WTC11 (cell line): Measurements from ENCODE around the gene RUFY2. TPM values are rescaled to one million over a fixed set of nuclear protein-coding genes. Genes with fewer than 3 reads are reported as not detected.

ENCODE experiments used
- ATAC-seq: fragments of 200-7000 bp; cut with Tn5 transposase; 2 replicates; pipeline ENCODE4 v1.10.0; 2021; ENCODE audit warnings: mild to moderate bottlenecking, moderate library complexity
- CTCF ChIA-PET: fragments of 300-600 bp; sonication (Branson Sonifier 250); formaldehyde crosslinking; loops from one replicate; lab custom pipeline; 2021; ENCODE audit warnings: antibody characterized with exemption; lab: Charles Lee
- POLR2A ChIA-PET: fragments of 350-600 bp; sonication (Branson Sonifier 250); formaldehyde crosslinking; loops from one replicate; lab custom pipeline; 2021; ENCODE audit warnings: antibody characterized with exemption; lab: Charles Lee
- DNase-seq: peaks from one replicate; pipeline ENCODE4 v3.0.0; 2021; ENCODE audit warnings: low spot score
- H3K27ac Mint-ChIP-seq: 2 replicates; pipeline ENCODE4 v1.8.0; 2021; ENCODE audit warnings: mixed read lengths
- H3K27me3 Mint-ChIP-seq: 2 replicates; pipeline ENCODE4 v1.8.0; 2021; ENCODE audit warnings: low read depth, mild to moderate bottlenecking, moderate library complexity, mixed read lengths
- H3K36me3 Mint-ChIP-seq: 2 replicates; pipeline ENCODE4 v1.8.0; 2021; ENCODE audit warnings: mixed read lengths
- H3K4me1 Mint-ChIP-seq: 2 replicates; pipeline ENCODE4 v1.8.0; 2022; ENCODE audit warnings: mixed read lengths
- H3K4me3 Mint-ChIP-seq: 2 replicates; pipeline ENCODE4 v1.8.0; 2021; ENCODE audit warnings: mild to moderate bottlenecking, moderate library complexity, mixed read lengths
- H3K9me3 Mint-ChIP-seq: 2 replicates; pipeline ENCODE4 v1.8.0; 2021; ENCODE audit warnings: mixed read lengths
- ATF3 ChIP-seq: sonication (generic); formaldehyde crosslinking; conservative IDR thresholded peaks from 2 replicates; pipeline ENCODE4 v1.8.1; 2022; ENCODE audit warnings: mild to moderate bottlenecking, missing genetic modification reagents
- CREM ChIP-seq: sonication (generic); formaldehyde crosslinking; IDR thresholded peaks from 2 replicates; pipeline ENCODE4 v1.8.1; 2022; ENCODE audit warnings: mild to moderate bottlenecking, missing genetic modification reagents, moderate library complexity
- CTCF ChIP-seq: fragments of 200-600 bp; IDR thresholded peaks from 2 replicates; pipeline ENCODE4 v1.8.0; 2022; ENCODE audit warnings: antibody characterized with exemption
- E2F4 ChIP-seq: sonication (generic); formaldehyde crosslinking; IDR thresholded peaks from 2 replicates; pipeline ENCODE4 v1.8.1; 2022; ENCODE audit warnings: low read depth, mild to moderate bottlenecking, moderate library complexity, missing genetic modification reagents, borderline replicate concordance
- FOXP1 ChIP-seq: sonication (generic); formaldehyde crosslinking; IDR thresholded peaks from 2 replicates; pipeline ENCODE4 v1.8.0; 2022; ENCODE audit warnings: missing genetic modification reagents, mild to moderate bottlenecking, moderate library complexity, borderline replicate concordance
- KAT7 ChIP-seq: sonication (generic); formaldehyde crosslinking; IDR thresholded peaks from 2 replicates; pipeline ENCODE4 v1.8.1; 2023; ENCODE audit warnings: missing genetic modification reagents, mild to moderate bottlenecking, borderline replicate concordance
- MLX ChIP-seq: sonication (generic); formaldehyde crosslinking; IDR thresholded peaks from 2 replicates; pipeline ENCODE4 v1.8.1; 2023; ENCODE audit warnings: mild to moderate bottlenecking, missing genetic modification reagents, moderate library complexity
- NR3C1 ChIP-seq: sonication (generic); formaldehyde crosslinking; conservative IDR thresholded peaks from 2 replicates; pipeline ENCODE4 v1.8.1; 2023; ENCODE audit warnings: low read depth, mild to moderate bottlenecking, missing genetic modification reagents
- OVOL2 ChIP-seq: fragments of 250-450 bp; sonication (Bioruptor Pico); IDR thresholded peaks from 2 replicates; pipeline ENCODE4 v1.9.0; 2021; ENCODE audit warnings: mild to moderate bottlenecking, borderline replicate concordance
- PRDM15 ChIP-seq: sonication (generic); formaldehyde crosslinking; IDR thresholded peaks from 2 replicates; pipeline ENCODE4 v1.8.0; 2022; ENCODE audit warnings: missing genetic modification reagents
- SMAD3 ChIP-seq: sonication (generic); formaldehyde crosslinking; IDR thresholded peaks from 2 replicates; pipeline ENCODE4 v1.8.0; 2022; ENCODE audit warnings: missing genetic modification reagents, mild to moderate bottlenecking, borderline replicate concordance
- TEAD1 ChIP-seq: sonication (generic); formaldehyde crosslinking; IDR thresholded peaks from 2 replicates; pipeline ENCODE4 v1.8.0; 2022; ENCODE audit warnings: mild to moderate bottlenecking, missing genetic modification reagents
- ZNF219 ChIP-seq: sonication (generic); formaldehyde crosslinking; IDR thresholded peaks from 2 replicates; pipeline ENCODE4 v1.8.0; 2023; ENCODE audit warnings: missing genetic modification reagents, mild to moderate bottlenecking, borderline replicate concordance
- ZNF317 ChIP-seq: sonication (generic); formaldehyde crosslinking; IDR thresholded peaks from 2 replicates; pipeline ENCODE4 v1.8.1; 2023; ENCODE audit warnings: low read depth, mild to moderate bottlenecking, moderate library complexity, missing genetic modification reagents, borderline replicate concordance
- ZNF416 ChIP-seq: fragments of 250-450 bp; sonication (Bioruptor Pico); IDR thresholded peaks from 2 replicates; pipeline ENCODE4 v1.9.0; 2021; ENCODE audit warnings: mild to moderate bottlenecking, inconsistent platforms
- total RNA-seq: library from RNA; stranded (reverse); gene quantifications from 3 replicates; pipeline ENCODE4 v1.2.3, GENCODE V29; 2021
- TF ChIP-seq, protein P1 (sequence below): sonication (generic); formaldehyde crosslinking; IDR thresholded peaks from 2 replicates; pipeline ENCODE4 v1.8.0; 2022; ENCODE audit warnings: mild to moderate bottlenecking, missing genetic modification reagents
- TF ChIP-seq, protein P2 (sequence below): sonication (generic); formaldehyde crosslinking; IDR thresholded peaks from 2 replicates; pipeline ENCODE4 v1.8.1; 2022; ENCODE audit warnings: low read depth, missing genetic modification reagents, borderline replicate concordance
- TF ChIP-seq, protein P3 (sequence below): sonication (generic); formaldehyde crosslinking; IDR thresholded peaks from 2 replicates; pipeline ENCODE4 v1.8.1; 2023; ENCODE audit warnings: mild to moderate bottlenecking, missing genetic modification reagents, moderate library complexity

Gene RUFY2
- total RNA-seq, 1 experiment from 2014 or later, result 10.3 TPM

DNA sequence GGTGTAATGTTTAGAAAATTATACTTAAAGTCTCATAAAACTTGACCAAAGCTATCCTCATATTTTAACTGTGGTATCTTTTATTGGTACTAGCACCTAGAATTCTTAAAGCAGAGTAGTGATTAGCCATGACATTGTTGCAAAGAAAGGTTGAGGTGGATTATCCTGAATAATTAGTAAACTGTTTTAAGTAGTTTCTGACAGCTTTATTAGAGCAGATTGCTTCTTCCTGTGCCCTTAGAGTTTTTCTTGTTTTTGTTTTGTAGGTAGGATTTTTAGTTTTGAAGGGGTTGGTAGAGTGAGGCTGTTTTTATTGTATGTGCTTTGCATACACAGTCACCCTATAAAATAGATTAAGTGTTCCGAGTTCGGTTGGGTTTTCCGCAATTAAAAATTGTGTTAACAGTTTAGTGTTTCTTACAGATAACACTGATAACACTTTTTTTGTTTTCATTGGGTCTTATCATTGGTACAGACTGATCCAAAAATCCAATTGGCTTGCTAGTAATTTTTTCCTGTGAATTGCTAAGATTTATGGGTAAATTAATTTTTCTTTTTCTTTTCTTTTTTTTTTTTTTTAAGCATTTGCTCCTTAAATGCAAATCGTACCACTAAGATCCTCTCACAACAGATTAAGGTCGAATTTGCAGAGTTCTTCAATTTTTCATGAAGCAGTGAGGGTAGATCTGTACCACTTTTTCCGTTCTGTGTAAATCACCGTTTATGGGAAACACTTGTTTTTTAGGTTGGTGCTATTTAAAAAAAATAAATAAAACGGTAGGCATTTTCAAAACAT lies 72.2 kb downstream of the RUFY2 start:
- peaks cover 55% of the 10 kb centered on the region for H3K36me3 Mint-ChIP-seq

More for the DNA sequence above, 72.2 kb downstream of the RUFY2 start:
- TF ChIP-seq PRDM15 (CRISPR knock-in tag) (no peak), TEAD1 (no peak), CREM (no peak), NR3C1 (CRISPR knock-in tag) (no peak), CTCF (no peak), ZNF416 (CRISPR knock-in tag) (no peak), SMAD3 (CRISPR knock-in tag) (no peak), KAT7 (no peak), ATF3 (CRISPR knock-in tag) (no peak), OVOL2 (CRISPR knock-in tag) (no peak), FOXP1 (CRISPR knock-in tag) (no peak), E2F4 (CRISPR knock-in tag) (no peak), MLX (CRISPR knock-in tag) (no peak), ZNF219 (CRISPR knock-in tag) (no peak), ZNF317 (CRISPR knock-in tag) (no peak)
- TF ChIP-seq, protein P1, sequence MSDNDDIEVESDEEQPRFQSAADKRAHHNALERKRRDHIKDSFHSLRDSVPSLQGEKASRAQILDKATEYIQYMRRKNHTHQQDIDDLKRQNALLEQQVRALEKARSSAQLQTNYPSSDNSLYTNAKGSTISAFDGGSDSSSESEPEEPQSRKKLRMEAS (CRISPR knock-in tag), result no peak
- TF ChIP-seq, protein P2, sequence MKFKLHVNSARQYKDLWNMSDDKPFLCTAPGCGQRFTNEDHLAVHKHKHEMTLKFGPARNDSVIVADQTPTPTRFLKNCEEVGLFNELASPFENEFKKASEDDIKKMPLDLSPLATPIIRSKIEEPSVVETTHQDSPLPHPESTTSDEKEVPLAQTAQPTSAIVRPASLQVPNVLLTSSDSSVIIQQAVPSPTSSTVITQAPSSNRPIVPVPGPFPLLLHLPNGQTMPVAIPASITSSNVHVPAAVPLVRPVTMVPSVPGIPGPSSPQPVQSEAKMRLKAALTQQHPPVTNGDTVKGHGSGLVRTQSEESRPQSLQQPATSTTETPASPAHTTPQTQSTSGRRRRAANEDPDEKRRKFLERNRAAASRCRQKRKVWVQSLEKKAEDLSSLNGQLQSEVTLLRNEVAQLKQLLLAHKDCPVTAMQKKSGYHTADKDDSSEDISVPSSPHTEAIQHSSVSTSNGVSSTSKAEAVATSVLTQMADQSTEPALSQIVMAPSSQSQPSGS, result no peak
- TF ChIP-seq, protein P3, sequence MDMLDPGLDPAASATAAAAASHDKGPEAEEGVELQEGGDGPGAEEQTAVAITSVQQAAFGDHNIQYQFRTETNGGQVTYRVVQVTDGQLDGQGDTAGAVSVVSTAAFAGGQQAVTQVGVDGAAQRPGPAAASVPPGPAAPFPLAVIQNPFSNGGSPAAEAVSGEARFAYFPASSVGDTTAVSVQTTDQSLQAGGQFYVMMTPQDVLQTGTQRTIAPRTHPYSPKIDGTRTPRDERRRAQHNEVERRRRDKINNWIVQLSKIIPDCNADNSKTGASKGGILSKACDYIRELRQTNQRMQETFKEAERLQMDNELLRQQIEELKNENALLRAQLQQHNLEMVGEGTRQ (CRISPR knock-in tag), result no peak
- H3K4me1 Mint-ChIP-seq, result peaks cover 42% of the 10 kb centered on the region
- ChIA-PET CTCF (interaction anchor here (1.1 to 1.5 kb wide), 2 partner anchors 14 to 122 kb away, joined by 6 to 7 read pairs; no protein-coding TSS in a partner anchor), POLR2A (interaction anchor here (0.8 to 1.0 kb wide), 2 partner anchors 11 to 216 kb away, joined by 3 to 4 read pairs; no protein-coding TSS in a partner anchor)
- H3K27ac Mint-ChIP-seq, result peak overlapping the region; percentile 55
- H3K9me3 Mint-ChIP-seq, result no peaks in the 10 kb centered on the region
- H3K4me3 Mint-ChIP-seq, result peak overlapping the region; percentile 99
- ATAC-seq (no peak), DNase-seq (no peak)
- no peaks in the 10 kb centered on the region; the same call in 1 of the 2 replicates for H3K27me3 Mint-ChIP-seq
